ENCODE data around the gene OR2A1. TPM values are rescaled to one million over a fixed set of nuclear protein-coding genes. Genes with fewer than 3 reads are reported as not detected.
"Not testable (repeated sequence)": the region's sequence is repeated elsewhere in the genome, so short reads cannot be mapped to it uniquely, and the experiment has no call there.

Gene OR2A1
- total RNA-seq, 1 experiment from 2014 or later = not detected

GRCh38 chr7:144323359-144323758, 11.1 kb downstream of the OR2A1 start:
- DNase-seq (ENCODE audit: low spot score) = not testable (repeated sequence)

DNA sequence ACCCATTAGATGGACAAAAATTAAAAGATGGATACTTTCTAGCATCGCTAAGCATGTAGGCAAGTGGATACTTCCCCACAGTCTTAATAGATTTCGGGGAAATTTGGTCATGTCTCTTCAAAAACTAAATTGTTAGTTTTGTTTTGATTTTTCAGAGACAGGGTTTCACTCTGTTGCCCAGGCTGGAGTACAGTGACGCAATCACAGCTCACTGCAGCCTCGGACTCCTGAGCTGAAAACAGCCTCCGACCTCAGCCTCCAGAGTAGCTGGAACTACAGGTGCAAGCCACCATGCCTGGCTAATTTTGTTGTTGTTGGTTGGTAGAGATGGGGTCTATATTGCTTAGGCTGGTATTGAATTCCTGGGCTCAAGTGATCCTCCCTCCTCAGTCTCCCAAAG, 13.6 kb downstream of the OR2A1 start:
- not testable (repeated sequence) for DNase-seq (ENCODE audit: low spot score)

DNA sequence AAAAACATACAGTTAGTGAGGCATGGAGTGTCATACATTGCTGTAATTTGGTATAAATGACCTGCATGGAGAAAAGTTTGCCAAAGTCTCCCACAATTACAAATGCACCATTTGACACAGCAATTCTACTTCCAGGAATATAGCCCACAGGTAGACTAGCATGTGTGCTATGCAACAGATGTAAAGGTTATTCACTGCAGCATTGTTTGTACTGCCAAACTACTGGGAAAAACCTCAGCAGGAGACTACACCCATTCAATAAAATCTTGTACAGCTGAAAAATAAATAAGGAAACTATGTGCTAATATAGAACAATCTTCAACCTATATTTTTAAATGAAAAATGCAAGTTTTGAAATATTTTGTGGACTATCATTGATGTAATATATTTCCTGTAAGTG, 17.8 kb downstream of the OR2A1 start:
- DNase-seq (ENCODE audit: low spot score) = not testable (repeated sequence)

DNA sequence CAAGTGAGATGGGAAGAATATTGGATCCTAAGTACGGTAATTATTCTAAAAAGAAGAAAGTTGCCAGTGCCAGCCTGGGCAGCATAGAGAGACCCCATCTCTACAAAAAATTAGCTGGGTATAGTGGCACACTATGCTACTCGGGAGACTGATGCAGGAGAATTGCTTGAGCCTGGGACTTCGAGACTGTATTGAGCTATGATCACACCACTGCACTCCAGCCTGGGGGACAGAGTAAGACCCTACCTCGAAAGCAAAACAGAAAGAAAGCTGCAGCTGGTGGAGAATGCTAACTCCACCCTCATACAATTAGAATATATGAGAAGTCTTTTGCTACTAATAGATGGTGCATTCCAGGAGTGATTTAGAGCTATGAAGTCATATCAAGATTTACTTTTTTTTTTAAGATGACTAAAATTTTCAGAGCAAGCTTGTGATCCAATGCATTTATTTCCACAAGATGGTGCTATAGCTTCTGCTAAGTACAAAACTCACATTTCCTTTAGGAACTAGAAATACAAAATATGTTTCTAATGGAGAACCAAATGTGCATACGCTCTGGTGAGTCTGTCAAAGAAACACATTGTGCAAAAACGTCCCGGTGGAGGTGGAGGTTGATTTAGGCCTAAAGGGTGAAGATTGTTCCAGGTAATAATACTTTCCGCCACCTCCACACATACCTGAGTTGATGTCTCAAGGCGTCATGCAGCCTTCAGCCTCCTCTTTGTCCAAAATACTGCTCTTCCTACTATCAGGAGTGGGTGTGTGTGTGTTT, 19.2 kb downstream of the OR2A1 start:
- DNase-seq (ENCODE audit: low spot score) = not testable (repeated sequence)

GRCh38 chr7:144331996-144332288, 19.7 kb downstream of the OR2A1 start:
- DNase-seq (ENCODE audit: low spot score) = not testable (repeated sequence)

DNA sequence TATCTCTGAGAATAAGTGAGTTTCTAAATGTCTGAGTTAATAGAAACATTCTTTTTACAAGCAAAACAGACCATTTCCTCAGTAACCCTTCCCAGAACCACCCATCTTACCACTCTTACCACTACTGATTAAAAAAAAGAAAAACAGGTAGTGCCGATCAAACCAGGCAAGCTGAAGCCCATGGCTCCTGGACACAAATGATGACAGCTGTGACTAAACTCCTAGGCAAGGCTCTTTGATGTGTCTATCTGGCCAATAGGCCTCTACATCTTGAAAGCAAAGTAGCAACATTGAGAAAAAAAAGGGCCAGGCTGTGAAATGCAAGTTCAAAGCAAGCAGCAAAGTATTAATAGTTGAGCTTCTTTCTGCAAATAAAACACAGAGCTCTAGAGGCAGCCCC, 36.4 kb downstream of the OR2A1 start:
- not testable (repeated sequence) for DNase-seq (ENCODE audit: low spot score)

DNA sequence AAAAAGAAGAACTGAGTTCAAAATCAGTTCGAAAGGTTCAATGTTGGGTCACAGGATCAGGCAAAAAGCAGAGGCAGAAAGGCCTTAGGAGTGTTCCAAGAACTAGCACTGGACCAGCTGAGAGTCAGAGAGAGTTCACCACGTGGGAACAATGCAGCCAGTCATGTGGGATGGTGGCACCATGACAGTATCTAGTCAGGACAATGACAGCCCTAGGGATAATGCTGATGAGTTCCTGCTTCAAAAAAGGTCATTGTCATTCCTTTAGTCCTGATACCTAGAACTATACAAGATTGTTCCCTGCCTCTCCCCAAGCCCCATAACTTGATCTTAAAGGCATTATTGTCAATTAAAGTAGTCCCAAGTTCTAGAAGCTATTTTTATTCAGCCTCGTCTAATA, 39.4 kb downstream of the OR2A1 start:
- DNase-seq (ENCODE audit: low spot score) = not testable (repeated sequence)

- DNase-seq (ENCODE audit: low spot score) = not testable (repeated sequence)
Measured at GRCh38 chr7:144355176-144355822, 43.1 kb downstream of the OR2A1 start, which contains the start of gene ARHGEF5. TSS of gene ARHGEF5 (plus strand) at chr7:144355402. CDS start at chr7:144362670, 7,268 bp downstream.

- not testable (repeated sequence) for DNase-seq (ENCODE audit: low spot score)
Measured at GRCh38 chr7:144356185-144356584, 44.0 kb downstream of the OR2A1 start.

GRCh38 chr7:144356860-144357259, 44.6 kb downstream of the OR2A1 start:
- not testable (repeated sequence) for DNase-seq (ENCODE audit: low spot score)

- not testable (repeated sequence) for DNase-seq (ENCODE audit: low spot score)
Measured at GRCh38 chr7:144362061-144362460, 49.8 kb downstream of the OR2A1 start.

DNA sequence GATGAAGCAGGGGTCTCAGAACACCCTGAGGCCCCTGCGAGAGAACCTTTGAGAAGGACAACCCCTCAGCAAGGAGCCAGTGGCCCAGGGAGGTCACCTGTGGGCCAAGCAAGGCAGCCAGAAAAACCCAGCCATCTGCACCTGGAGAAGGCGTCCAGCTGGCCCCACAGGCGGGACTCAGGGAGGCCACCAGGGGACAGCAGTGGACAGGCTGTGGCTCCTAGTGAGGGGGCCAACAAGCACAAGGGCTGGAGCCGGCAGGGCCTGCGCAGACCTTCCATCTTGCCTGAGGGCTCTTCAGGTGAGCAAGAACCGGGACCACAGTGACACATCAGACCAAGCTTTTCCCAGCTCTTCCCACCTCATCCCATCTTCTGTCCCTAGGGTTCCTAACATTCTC, 53.3 kb downstream of the OR2A1 start:
- DNase-seq (ENCODE audit: low spot score) = not testable (repeated sequence)

DNA sequence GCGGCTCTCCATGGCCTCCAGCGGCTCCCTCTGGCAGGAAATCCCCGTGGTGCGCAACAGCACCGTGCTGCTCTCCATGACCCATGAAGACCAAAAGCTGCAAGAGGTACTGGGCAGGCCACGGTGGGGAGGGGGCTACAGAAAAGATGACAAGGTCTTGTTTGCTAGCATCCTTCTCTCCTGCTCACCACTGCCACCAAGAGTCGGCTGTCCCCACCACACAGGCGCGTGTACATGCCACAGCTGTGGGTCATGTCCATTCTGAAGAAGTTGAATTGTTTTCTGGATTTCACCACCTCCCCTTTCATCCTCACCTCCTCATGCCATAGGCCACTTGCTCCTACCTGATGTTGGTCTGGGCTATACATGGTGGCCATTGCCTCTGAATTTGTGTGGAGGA, 55.0 kb downstream of the OR2A1 start:
- not testable (repeated sequence) for DNase-seq (ENCODE audit: low spot score)

GRCh38 chr7:144369221-144369620, 57.0 kb downstream of the OR2A1 start:
- DNase-seq (ENCODE audit: low spot score) = not testable (repeated sequence)

Other genes with a start within 250 kb of the OR2A1 start
- not detected in 2 replicates for gene OR2A25, start 242.6 kb upstream of the OR2A1 start, total RNA-seq (2014; rRNA removed; shearing (Covaris generic))
- not detected in 2 replicates for gene OR2A12, start 226.1 kb upstream of the OR2A1 start, total RNA-seq (2014; rRNA removed; shearing (Covaris generic))
- gene OR2A2, start 202.8 kb upstream of the OR2A1 start, total RNA-seq (2014; rRNA removed; shearing (Covaris generic)) = not detected in 2 replicates
- not detected in 2 replicates for gene OR2A14, start 189.2 kb upstream of the OR2A1 start, total RNA-seq (2014; rRNA removed; shearing (Covaris generic))
- gene CTAGE4, start 129.0 kb upstream of the OR2A1 start, total RNA-seq (2014; rRNA removed; shearing (Covaris generic)) = 3.8 and 3.9 TPM in 2 replicates
- gene ARHGEF35, start 116.6 kb upstream of the OR2A1 start, total RNA-seq (2014; rRNA removed; shearing (Covaris generic)) = 7.5 and 12.7 TPM in 2 replicates
- gene OR2A42, start 72.8 kb upstream of the OR2A1 start, total RNA-seq (2014; rRNA removed; shearing (Covaris generic)) = not detected in 2 replicates
- 0.86 and 1.8 TPM in 2 replicates for gene OR2A7, start 47.6 kb upstream of the OR2A1 start, total RNA-seq (2014; rRNA removed; shearing (Covaris generic))
- gene CTAGE8, start 43.1 kb upstream of the OR2A1 start, total RNA-seq (2014; rRNA removed; shearing (Covaris generic)) = not detected in 2 replicates
- gene ARHGEF5, start 43.0 kb downstream of the OR2A1 start, total RNA-seq (2014; rRNA removed; shearing (Covaris generic)) = 24.4 and 28.4 TPM in 2 replicates
- gene NOBOX, start 91.3 kb downstream of the OR2A1 start, total RNA-seq (2014; rRNA removed; shearing (Covaris generic)) = not detected in 2 replicates